Chondrocyte (in vitro differentiated cells): ENCODE data around the gene TMEM117. TPM values are rescaled to one million over a fixed set of nuclear protein-coding genes. Genes with fewer than 3 reads are reported as not detected.

Experiments used
- DNase-seq: peaks from one replicate; pipeline ENCODE4 v3.0.0; 2021; ENCODE audit warnings: mixed read lengths, low spot score
- H3K27ac Mint-ChIP-seq: one replicate; pipeline ENCODE4 v1.8.0; 2021; ENCODE audit warnings: mild to moderate bottlenecking, moderate library complexity, mixed read lengths; ENCODE audit not compliant: unreplicated experiment
- H3K27me3 Mint-ChIP-seq: 2 replicates; pipeline ENCODE4 v1.8.0; 2021; ENCODE audit warnings: low read depth, mixed read lengths
- H3K36me3 Mint-ChIP-seq: 2 replicates; pipeline ENCODE4 v1.8.0; 2021; ENCODE audit warnings: low read depth, mixed read lengths
- H3K4me1 Mint-ChIP-seq: 2 replicates; pipeline ENCODE4 v1.8.0; 2021; ENCODE audit warnings: low read depth, mild to moderate bottlenecking, mixed read lengths
- H3K4me3 Mint-ChIP-seq: one replicate; pipeline ENCODE4 v1.8.0; 2021; ENCODE audit warnings: mild to moderate bottlenecking, moderate library complexity, mixed read lengths; ENCODE audit not compliant: unreplicated experiment
- H3K9me3 Mint-ChIP-seq: 2 replicates; pipeline ENCODE4 v1.8.0; 2021; ENCODE audit warnings: low read depth, mixed read lengths
- total RNA-seq: library from RNA; stranded (reverse); gene quantifications from 3 replicates; pipeline ENCODE4 v1.2.1, GENCODE V29; 2021
- TF ChIP-seq, protein P1 (sequence below): fragments of 200-600 bp; sonication (generic); IDR thresholded peaks from 2 replicates; pipeline ENCODE4 v1.5.0; 2021; ENCODE audit warnings: antibody characterized with exemption, mild to moderate bottlenecking, moderate library complexity

Gene TMEM117
- total RNA-seq, 1 donor from 2014 or later = 15.5 TPM

DNA sequence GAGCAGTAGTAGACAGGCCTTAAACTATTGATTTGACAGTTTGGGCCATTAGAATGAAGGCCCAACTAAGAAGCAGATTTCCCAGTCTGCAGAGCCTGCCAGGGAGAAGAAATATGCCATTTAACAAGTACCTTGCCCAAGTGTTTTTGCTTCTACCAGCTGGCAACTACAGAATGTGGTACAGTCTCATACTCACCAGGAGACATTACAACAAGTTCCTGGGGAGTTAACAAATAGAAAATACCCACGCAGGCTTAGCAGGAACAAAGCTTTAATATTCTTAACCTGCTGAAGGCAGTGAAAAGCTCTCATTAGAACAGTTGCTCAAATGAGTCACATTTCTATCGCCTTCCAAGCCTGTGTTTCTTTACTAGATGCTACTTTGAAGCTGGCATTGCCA is 241.0 kb downstream of the TMEM117 start:
- peaks cover 1% of the 10 kb centered on the region for H3K36me3 Mint-ChIP-seq
- H3K4me1 Mint-ChIP-seq = peaks cover 6% of the 10 kb centered on the region
- H3K27me3 Mint-ChIP-seq = no peaks in the 10 kb centered on the region
- H3K9me3 Mint-ChIP-seq = no peaks in the 10 kb centered on the region
- H3K4me3 Mint-ChIP-seq = no peak overlapping the region
- no peak for DNase-seq
- TF ChIP-seq, protein P1, sequence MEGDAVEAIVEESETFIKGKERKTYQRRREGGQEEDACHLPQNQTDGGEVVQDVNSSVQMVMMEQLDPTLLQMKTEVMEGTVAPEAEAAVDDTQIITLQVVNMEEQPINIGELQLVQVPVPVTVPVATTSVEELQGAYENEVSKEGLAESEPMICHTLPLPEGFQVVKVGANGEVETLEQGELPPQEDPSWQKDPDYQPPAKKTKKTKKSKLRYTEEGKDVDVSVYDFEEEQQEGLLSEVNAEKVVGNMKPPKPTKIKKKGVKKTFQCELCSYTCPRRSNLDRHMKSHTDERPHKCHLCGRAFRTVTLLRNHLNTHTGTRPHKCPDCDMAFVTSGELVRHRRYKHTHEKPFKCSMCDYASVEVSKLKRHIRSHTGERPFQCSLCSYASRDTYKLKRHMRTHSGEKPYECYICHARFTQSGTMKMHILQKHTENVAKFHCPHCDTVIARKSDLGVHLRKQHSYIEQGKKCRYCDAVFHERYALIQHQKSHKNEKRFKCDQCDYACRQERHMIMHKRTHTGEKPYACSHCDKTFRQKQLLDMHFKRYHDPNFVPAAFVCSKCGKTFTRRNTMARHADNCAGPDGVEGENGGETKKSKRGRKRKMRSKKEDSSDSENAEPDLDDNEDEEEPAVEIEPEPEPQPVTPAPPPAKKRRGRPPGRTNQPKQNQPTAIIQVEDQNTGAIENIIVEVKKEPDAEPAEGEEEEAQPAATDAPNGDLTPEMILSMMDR = no peak
- H3K27ac Mint-ChIP-seq = no peak overlapping the region

DNA sequence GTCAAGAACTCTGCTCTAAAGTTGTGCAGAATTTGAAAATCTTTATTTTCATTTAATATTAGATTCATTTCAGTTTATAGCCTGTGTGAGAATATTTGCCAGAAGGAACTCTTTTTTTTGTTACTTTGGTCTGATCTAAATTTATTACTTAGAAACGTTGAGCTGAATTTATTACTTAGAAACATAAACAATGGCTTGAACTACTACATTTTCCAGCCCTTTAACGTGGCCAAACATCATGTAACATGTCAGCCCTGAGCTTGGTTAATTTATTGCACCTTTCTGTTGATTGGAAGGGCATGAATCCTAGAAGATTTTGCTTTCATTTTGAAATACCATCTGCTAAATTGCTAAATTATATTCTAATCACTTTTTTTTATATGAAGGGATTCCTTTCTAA is 241.4 kb downstream of the TMEM117 start:
- Mint-ChIP-seq H3K4me1 (peaks cover 6% of the 10 kb centered on the region), H3K36me3 (peaks cover 1% of the 10 kb centered on the region), H3K9me3 (no peaks in the 10 kb centered on the region), H3K27me3 (no peaks in the 10 kb centered on the region), H3K27ac (no peak overlapping the region), H3K4me3 (no peak overlapping the region)
- no peak for DNase-seq
- TF ChIP-seq, protein P1 = no peak

DNA sequence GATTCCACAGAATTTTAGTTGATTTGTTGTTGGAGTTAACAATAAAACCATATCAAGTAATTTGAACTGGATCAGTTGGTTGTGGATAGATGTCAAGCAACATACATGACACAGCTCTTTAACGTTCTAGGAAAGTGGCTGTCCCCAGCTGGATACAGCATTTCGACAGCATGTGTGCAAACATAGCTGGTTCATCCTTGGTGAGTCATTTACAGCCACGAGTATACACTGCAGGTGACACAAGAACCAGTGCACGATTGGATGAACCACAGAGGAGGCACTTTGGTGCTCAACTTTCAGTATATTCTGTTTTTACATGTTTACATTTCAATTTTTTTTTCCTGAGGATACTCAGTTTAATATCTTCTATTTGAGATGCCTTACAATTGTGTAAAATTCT is 242.4 kb downstream of the TMEM117 start:
- Mint-ChIP-seq H3K4me1 (peaks cover 6% of the 10 kb centered on the region), H3K9me3 (no peaks in the 10 kb centered on the region), H3K4me3 (no peak overlapping the region), H3K27ac (no peak overlapping the region), H3K36me3 (peaks cover 1% of the 10 kb centered on the region), H3K27me3 (no peaks in the 10 kb centered on the region)
- TF ChIP-seq, protein P1 = no peak
- no peak for DNase-seq

DNA sequence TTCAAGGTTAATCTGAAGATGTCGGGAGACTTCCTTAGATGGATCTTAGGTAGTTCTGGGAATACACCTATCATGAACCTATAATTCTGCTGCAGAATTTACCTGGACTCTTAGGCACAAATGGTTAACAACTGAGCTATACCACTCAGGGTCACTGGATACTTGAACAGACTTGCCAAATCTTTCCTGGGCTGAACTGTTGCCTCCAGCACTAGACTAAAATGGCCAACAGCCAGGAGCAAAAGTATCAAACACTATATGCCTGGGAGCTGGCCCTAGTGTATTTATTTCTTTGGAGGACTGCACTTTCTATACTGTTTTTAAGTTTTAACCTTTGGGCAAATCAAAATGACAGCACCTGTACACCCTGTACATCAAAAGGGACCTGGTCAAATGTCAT is 252.8 kb downstream of the TMEM117 start:
- Mint-ChIP-seq H3K27me3 (no peaks in the 10 kb centered on the region), H3K27ac (no peak overlapping the region), H3K9me3 (no peaks in the 10 kb centered on the region), H3K4me1 (peaks cover 33% of the 10 kb centered on the region), H3K36me3 (no peaks in the 10 kb centered on the region), H3K4me3 (no peak overlapping the region)
- TF ChIP-seq, protein P1 = no peak
- no peak for DNase-seq

DNA sequence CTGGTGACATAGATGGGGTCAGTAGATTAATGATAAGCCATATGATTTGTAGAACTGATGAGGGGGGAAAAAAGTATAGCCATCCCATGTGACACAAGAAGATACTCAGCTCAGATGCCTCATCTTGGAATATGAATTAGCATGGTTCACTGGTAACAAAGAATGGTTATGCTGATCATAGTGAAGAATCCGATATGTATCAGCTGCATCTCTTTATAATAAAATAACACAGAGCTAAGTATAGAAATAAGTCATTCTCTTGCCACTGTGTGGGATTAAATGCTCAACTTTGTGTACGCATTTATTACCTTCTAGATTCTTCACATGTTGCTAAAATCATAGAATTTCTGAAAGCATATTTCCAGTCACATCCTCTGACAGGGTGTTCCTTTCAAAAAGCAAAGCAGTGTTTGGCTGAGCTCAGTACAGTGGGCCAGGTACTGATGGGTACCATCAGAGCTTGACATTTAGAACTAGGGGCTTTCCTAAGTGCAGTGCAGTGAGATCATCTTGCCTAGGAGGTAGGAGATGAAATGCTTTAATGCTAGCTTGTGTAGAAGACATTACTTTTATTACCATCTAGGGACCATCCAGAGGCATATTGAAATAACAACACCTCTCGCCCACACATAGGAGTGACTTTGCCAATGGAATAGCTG is 256.2 kb downstream of the TMEM117 start:
- DNase-seq = no peak
- no peaks in the 10 kb centered on the region for H3K27me3 Mint-ChIP-seq
- TF ChIP-seq, protein P1 = no peak
- H3K36me3 Mint-ChIP-seq = peaks cover 2% of the 10 kb centered on the region
- peaks cover 33% of the 10 kb centered on the region for H3K4me1 Mint-ChIP-seq
- no peak overlapping the region for H3K4me3 Mint-ChIP-seq
- H3K27ac Mint-ChIP-seq = peak overlapping the region; percentile 43
- H3K9me3 Mint-ChIP-seq = peaks cover 7% of the 10 kb centered on the region
